HL-60 (cell line): ENCODE measurements around the gene CDH2.

ENCODE experiments used
- CTCF ChIP-seq: IDR thresholded peaks from one replicate; pipeline ENCODE4 v1.5.1; 2011; ENCODE audit warnings: low read length, control low read depth, inconsistent platforms; ENCODE audit not compliant: insufficient read depth
- SPI1 ChIP-seq: IDR thresholded peaks from 2 replicates; pipeline ENCODE4 v1.6.1; 2012; ENCODE audit warnings: low read depth, mild to moderate bottlenecking, borderline replicate concordance

GRCh38 chr18:28068207-28068606, 108.7 kb downstream of the CDH2 start:
- TF ChIP-seq CTCF, result no peak
- TF ChIP-seq SPI1, result no peak
